ENCODE data around the gene DLK2.

DNA sequence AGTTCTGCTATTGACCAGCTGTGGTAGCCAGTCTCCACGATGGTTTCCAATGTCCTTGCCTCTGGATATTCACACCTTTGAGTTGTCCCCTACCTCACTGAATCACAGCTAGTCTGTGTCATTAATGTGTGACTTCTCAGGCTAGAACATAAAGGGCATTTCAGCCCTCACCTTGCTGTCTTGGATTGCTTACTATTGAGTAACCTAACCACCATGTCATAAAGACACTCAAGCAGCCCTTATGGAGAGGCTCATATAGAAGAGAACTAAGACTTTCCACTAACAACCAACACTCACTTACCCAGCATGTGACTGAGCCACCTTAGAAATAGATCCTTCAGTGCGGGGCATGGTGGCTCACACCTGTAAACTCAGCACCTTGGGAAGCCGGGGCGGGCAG lies 47.1 kb downstream of the DLK2 start:
- TF ChIP-seq, protein P1, sequence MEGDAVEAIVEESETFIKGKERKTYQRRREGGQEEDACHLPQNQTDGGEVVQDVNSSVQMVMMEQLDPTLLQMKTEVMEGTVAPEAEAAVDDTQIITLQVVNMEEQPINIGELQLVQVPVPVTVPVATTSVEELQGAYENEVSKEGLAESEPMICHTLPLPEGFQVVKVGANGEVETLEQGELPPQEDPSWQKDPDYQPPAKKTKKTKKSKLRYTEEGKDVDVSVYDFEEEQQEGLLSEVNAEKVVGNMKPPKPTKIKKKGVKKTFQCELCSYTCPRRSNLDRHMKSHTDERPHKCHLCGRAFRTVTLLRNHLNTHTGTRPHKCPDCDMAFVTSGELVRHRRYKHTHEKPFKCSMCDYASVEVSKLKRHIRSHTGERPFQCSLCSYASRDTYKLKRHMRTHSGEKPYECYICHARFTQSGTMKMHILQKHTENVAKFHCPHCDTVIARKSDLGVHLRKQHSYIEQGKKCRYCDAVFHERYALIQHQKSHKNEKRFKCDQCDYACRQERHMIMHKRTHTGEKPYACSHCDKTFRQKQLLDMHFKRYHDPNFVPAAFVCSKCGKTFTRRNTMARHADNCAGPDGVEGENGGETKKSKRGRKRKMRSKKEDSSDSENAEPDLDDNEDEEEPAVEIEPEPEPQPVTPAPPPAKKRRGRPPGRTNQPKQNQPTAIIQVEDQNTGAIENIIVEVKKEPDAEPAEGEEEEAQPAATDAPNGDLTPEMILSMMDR (IDR thresholded peaks at IDR 0.05), result no peak
- no peak for TF ChIP-seq POLR2AphosphoS5 (IDR thresholded peaks at IDR 0.05)
